Stimulated activated naive CD8-positive, alpha-beta T cell treated with anti-CD3 and anti-CD28 coated beads, Interleukin-15, Interleukin-2, amounts not matched to agents 100 ng/mL and 50 ng/mL, for 24 hours (primary cell): ENCODE data around the gene SEPSECS.
A peak's percentile ranks its signal among the peaks of the same experiment; 100 is the strongest.

Source experiments
- H3K27ac Mint-ChIP-seq: one replicate; pipeline ENCODE4 v1.8.0; 2021; ENCODE audit warnings: mild to moderate bottlenecking, mixed read lengths
- H3K27me3 Mint-ChIP-seq: one replicate; pipeline ENCODE4 v1.8.0; 2021; ENCODE audit warnings: mixed read lengths
- H3K36me3 Mint-ChIP-seq: one replicate; pipeline ENCODE4 v1.8.0; 2021; ENCODE audit warnings: low read depth, mixed read lengths
- H3K4me1 Mint-ChIP-seq: one replicate; pipeline ENCODE4 v1.8.0; 2021; ENCODE audit warnings: low read depth, mixed read lengths
- H3K4me3 Mint-ChIP-seq: one replicate; pipeline ENCODE4 v1.8.0; 2021; ENCODE audit warnings: mild to moderate bottlenecking, mixed read lengths
- H3K9me3 Mint-ChIP-seq: one replicate; pipeline ENCODE4 v1.8.0; 2021; ENCODE audit warnings: mixed read lengths

SEPSECS gene

GRCh38 chr4:25165916-25166315, 5.7 kb upstream of the SEPSECS start:
- Mint-ChIP-seq H3K36me3 (peaks cover 45% of the 10 kb centered on the region), H3K4me3 (no peak overlapping the region), H3K9me3 (no peaks in the 10 kb centered on the region), H3K4me1 (peaks cover 30% of the 10 kb centered on the region), H3K27me3 (no peaks in the 10 kb centered on the region), H3K27ac (no peak overlapping the region)

GRCh38 chr4:25163196-25163595, 2.9 kb upstream of the SEPSECS start:
- peaks cover 53% of the 10 kb centered on the region for H3K4me1 Mint-ChIP-seq
- peaks cover 36% of the 10 kb centered on the region for H3K36me3 Mint-ChIP-seq
- H3K9me3 Mint-ChIP-seq = no peaks in the 10 kb centered on the region
- no peak overlapping the region for H3K27ac Mint-ChIP-seq
- H3K27me3 Mint-ChIP-seq = no peaks in the 10 kb centered on the region
- no peak overlapping the region for H3K4me3 Mint-ChIP-seq

GRCh38 chr4:25162566-25162965, 2.3 kb upstream of the SEPSECS start:
- Mint-ChIP-seq H3K27me3 (no peaks in the 10 kb centered on the region), H3K9me3 (no peaks in the 10 kb centered on the region), H3K27ac (no peak overlapping the region), H3K4me3 (no peak overlapping the region), H3K36me3 (peaks cover 33% of the 10 kb centered on the region), H3K4me1 (peaks cover 56% of the 10 kb centered on the region)

GRCh38 chr4:25161593-25161950, 1.3 kb upstream of the SEPSECS start:
- Mint-ChIP-seq H3K36me3 (peaks cover 36% of the 10 kb centered on the region), H3K4me3 (peak overlapping the region; percentile 97), H3K4me1 (peaks cover 56% of the 10 kb centered on the region), H3K27me3 (no peaks in the 10 kb centered on the region), H3K9me3 (no peaks in the 10 kb centered on the region), H3K27ac (peak overlapping the region; percentile 98)

GRCh38 chr4:25160714-25161592, 704 bp upstream of the SEPSECS start:
- Mint-ChIP-seq H3K36me3 (peaks cover 30% of the 10 kb centered on the region), H3K4me3 (peak overlapping the region; percentile 97), H3K27ac (peak overlapping the region; percentile 98), H3K9me3 (no peaks in the 10 kb centered on the region), H3K27me3 (no peaks in the 10 kb centered on the region), H3K4me1 (peaks cover 56% of the 10 kb centered on the region)

GRCh38 chr4:25158817-25159216, 1.4 kb downstream of the SEPSECS start:
- Mint-ChIP-seq H3K4me1 (peaks cover 54% of the 10 kb centered on the region), H3K27me3 (no peaks in the 10 kb centered on the region), H3K4me3 (peak overlapping the region; percentile 97), H3K9me3 (no peaks in the 10 kb centered on the region), H3K27ac (peak overlapping the region; percentile 98), H3K36me3 (peaks cover 18% of the 10 kb centered on the region)

- peaks cover 10% of the 10 kb centered on the region for H3K36me3 Mint-ChIP-seq
Measured at GRCh38 chr4:25157081-25157480, 3.2 kb downstream of the SEPSECS start.

GRCh38 chr4:25155947-25156346, 4.3 kb downstream of the SEPSECS start:
- no peak overlapping the region for H3K27ac Mint-ChIP-seq

More at GRCh38 chr4:25157081-25157480, 3.2 kb downstream of the SEPSECS start:
- H3K9me3 Mint-ChIP-seq = no peaks in the 10 kb centered on the region
- H3K27ac Mint-ChIP-seq = no peak overlapping the region
- no peak overlapping the region for H3K4me3 Mint-ChIP-seq
- peaks cover 38% of the 10 kb centered on the region for H3K4me1 Mint-ChIP-seq
- H3K27me3 Mint-ChIP-seq = no peaks in the 10 kb centered on the region

GRCh38 chr4:25154594-25155265, 5.5 kb downstream of the SEPSECS start:
- no peaks in the 10 kb centered on the region for H3K9me3 Mint-ChIP-seq
- peaks cover 17% of the 10 kb centered on the region for H3K4me1 Mint-ChIP-seq
- no peak overlapping the region for H3K27ac Mint-ChIP-seq
- peaks cover 16% of the 10 kb centered on the region for H3K36me3 Mint-ChIP-seq
- H3K4me3 Mint-ChIP-seq = no peak overlapping the region
- no peaks in the 10 kb centered on the region for H3K27me3 Mint-ChIP-seq

More at GRCh38 chr4:25155947-25156346, 4.3 kb downstream of the SEPSECS start:
- H3K36me3 Mint-ChIP-seq = peaks cover 10% of the 10 kb centered on the region
- no peaks in the 10 kb centered on the region for H3K27me3 Mint-ChIP-seq
- H3K4me1 Mint-ChIP-seq = peaks cover 27% of the 10 kb centered on the region
- no peaks in the 10 kb centered on the region for H3K9me3 Mint-ChIP-seq
- H3K4me3 Mint-ChIP-seq = no peak overlapping the region

- Mint-ChIP-seq H3K4me3 (no peak overlapping the region), H3K9me3 (no peaks in the 10 kb centered on the region), H3K27ac (no peak overlapping the region), H3K27me3 (no peaks in the 10 kb centered on the region), H3K36me3 (peaks cover 30% of the 10 kb centered on the region), H3K4me1 (no peaks in the 10 kb centered on the region)
Measured at GRCh38 chr4:25146076-25146475, 14.2 kb downstream of the SEPSECS start.

- H3K36me3 Mint-ChIP-seq = peaks cover 26% of the 10 kb centered on the region
- H3K4me1 Mint-ChIP-seq = no peaks in the 10 kb centered on the region
- no peak overlapping the region for H3K4me3 Mint-ChIP-seq
- no peaks in the 10 kb centered on the region for H3K27me3 Mint-ChIP-seq
- no peak overlapping the region for H3K27ac Mint-ChIP-seq
- H3K9me3 Mint-ChIP-seq = no peaks in the 10 kb centered on the region
Measured at GRCh38 chr4:25144870-25145481, 15.3 kb downstream of the SEPSECS start.

GRCh38 chr4:25142468-25142867, 17.8 kb downstream of the SEPSECS start:
- Mint-ChIP-seq H3K9me3 (no peaks in the 10 kb centered on the region), H3K36me3 (peaks cover 45% of the 10 kb centered on the region), H3K4me3 (no peak overlapping the region), H3K4me1 (no peaks in the 10 kb centered on the region), H3K27me3 (no peaks in the 10 kb centered on the region), H3K27ac (no peak overlapping the region)

GRCh38 chr4:25141592-25141991, 18.7 kb downstream of the SEPSECS start:
- Mint-ChIP-seq H3K27me3 (no peaks in the 10 kb centered on the region), H3K9me3 (no peaks in the 10 kb centered on the region), H3K36me3 (peaks cover 53% of the 10 kb centered on the region), H3K4me3 (no peak overlapping the region), H3K27ac (no peak overlapping the region), H3K4me1 (no peaks in the 10 kb centered on the region)

- Mint-ChIP-seq H3K9me3 (no peaks in the 10 kb centered on the region), H3K4me3 (no peak overlapping the region), H3K27me3 (no peaks in the 10 kb centered on the region), H3K27ac (no peak overlapping the region), H3K4me1 (no peaks in the 10 kb centered on the region), H3K36me3 (peaks cover 49% of the 10 kb centered on the region)
Measured at GRCh38 chr4:25133132-25133531, 27.1 kb downstream of the SEPSECS start.

GRCh38 chr4:25131926-25132325, 28.3 kb downstream of the SEPSECS start:
- H3K27ac Mint-ChIP-seq = no peak overlapping the region
- H3K4me3 Mint-ChIP-seq = no peak overlapping the region
- peaks cover 39% of the 10 kb centered on the region for H3K36me3 Mint-ChIP-seq
- no peaks in the 10 kb centered on the region for H3K9me3 Mint-ChIP-seq
- no peaks in the 10 kb centered on the region for H3K27me3 Mint-ChIP-seq
- H3K4me1 Mint-ChIP-seq = no peaks in the 10 kb centered on the region
